ENCODE measurements around the gene AQP12A.

- TF ChIP-seq CTCF (IDR thresholded peaks at IDR 0.05; ENCODE audit: insufficient read depth, low read length, poor library complexity, severe bottlenecking) (no peak), EZH2phosphoT487 (conservative IDR thresholded peaks at IDR 0.05; ENCODE audit: low read length) (no peak)
Measured at GRCh38 chr2:240688553-240688919, 3.1 kb upstream of the AQP12A start.
